ENCODE results near the gene COQ9. TPM values are rescaled to one million over a fixed set of nuclear protein-coding genes. Genes with fewer than 3 reads are reported as not detected.

Gene COQ9
- total and polyA plus RNA-seq, 2 of the 4 experiments (the other 2 are of a cell fraction): 57.9 to 58.5 TPM

DNA sequence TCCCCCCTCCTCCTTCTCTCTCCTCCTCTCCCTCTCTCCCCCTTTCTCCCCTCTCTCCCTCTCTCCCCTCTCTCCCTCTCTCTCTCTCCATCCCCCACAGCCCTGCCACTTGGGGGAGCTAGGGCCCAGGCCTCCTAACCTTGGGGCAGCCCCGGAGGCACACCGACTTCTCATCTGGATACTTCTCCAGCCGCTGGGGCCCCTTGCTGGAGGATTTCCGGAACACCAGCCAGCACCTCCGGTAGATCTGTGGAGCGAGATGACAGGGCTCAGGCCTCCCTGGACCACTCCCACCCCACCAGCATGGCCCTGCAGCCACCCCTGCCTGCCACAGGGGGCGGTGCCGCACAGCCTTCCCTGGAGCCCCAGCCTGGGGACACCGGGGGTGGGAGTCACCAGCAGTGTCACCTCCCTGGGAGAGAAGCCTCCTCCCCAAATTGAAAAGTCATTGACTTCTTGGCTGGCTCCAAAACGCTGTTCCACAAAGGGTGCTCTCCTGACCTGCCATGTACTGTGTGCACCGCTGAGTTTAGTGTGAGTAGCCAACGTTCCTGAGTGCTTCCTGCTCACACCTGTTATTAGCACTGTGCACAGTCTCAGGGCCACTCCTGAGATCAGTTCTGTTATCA, 28.5 kb downstream of the COQ9 start:
- WGBS, 2 experiments (ENCODE audit: extremely low coverage in 2 of 2, insufficient read length in 1 of 2): no CpG with 5 or more reads among the region's 12 CpGs
- H3K4me2 ChIP-seq (ENCODE audit: low read depth, low read length): no peak overlapping the region
- ATAC-seq (ENCODE audit: low read depth) (peak; percentile 46), DNase-seq (peak; percentile 33)
- no peak overlapping the region for H2AK9ac ChIP-seq (replicated peaks; ENCODE audit: low read depth, low read length, poor library complexity)
- H4K91ac ChIP-seq (ENCODE audit: insufficient read depth, low read depth, low read length): no peak overlapping the region
- in situ Hi-C loops (cut with MboI; ENCODE audit: low sequenced_read_pairs) (no loop called here), dilution Hi-C loops (cut with HindIII; ENCODE audit: low sequenced_read_pairs, unreplicated experiment) (no loop called here), intact Hi-C loops (cut with micrococcal nuclease) (no loop called here)
- H3K18ac ChIP-seq (ENCODE audit: low read depth, low read length): no peak overlapping the region
- peaks cover 25% of the 10 kb centered on the region for H3K36me3 ChIP-seq (ENCODE audit: control insufficient read depth, insufficient read depth, low read length)
- no peak overlapping the region for H3K9ac ChIP-seq (ENCODE audit: low read depth, low read length)
- no peak overlapping the region for H2AK5ac ChIP-seq (ENCODE audit: low read depth, low read length)
- peak overlapping the region; percentile 18 for H2AFZ ChIP-seq (replicated peaks; ENCODE audit: low read length, poor library complexity)
- ChIA-PET POLR2A (ENCODE audit: unreplicated experiment) (no interaction called here), CTCF (interaction anchor here (0.7 kb wide), 1 partner anchor 19 kb away, joined by 3 read pairs; no protein-coding TSS in a partner anchor)
- no peak overlapping the region for H3K4ac ChIP-seq (ENCODE audit: low read depth, low read length)
- H3K14ac ChIP-seq (replicated peaks; ENCODE audit: low read depth, low read length): no peak overlapping the region
- H3K4me1 ChIP-seq (ENCODE audit: control insufficient read depth, insufficient read depth, low read length): peaks cover 12% of the 10 kb centered on the region
- no peak overlapping the region for H4K5ac ChIP-seq (ENCODE audit: low read depth, low read length)
- no peak overlapping the region for H2BK20ac ChIP-seq (ENCODE audit: low read depth, low read length)
- H3K4me3 ChIP-seq (ENCODE audit: insufficient read depth, low read depth, low read length): no peak overlapping the region
- no peak overlapping the region for H3K56ac ChIP-seq (ENCODE audit: extremely low read depth, insufficient read depth, low read length)
- peaks cover 9 to 22% of the 10 kb centered on the region in 2 experiments for H3K79me1 ChIP-seq (ENCODE audit: low read depth in 1 of 2, low read length in 2 of 2)
- H2BK120ac ChIP-seq (ENCODE audit: low read depth, low read length): no peak overlapping the region
- no peak overlapping the region for H2BK5ac ChIP-seq (ENCODE audit: low read depth, low read length, poor library complexity, severe bottlenecking)
- H3K27me3 ChIP-seq (ENCODE audit: control insufficient read depth, insufficient read depth, low read length): no peaks in the 10 kb centered on the region
- no peak overlapping the region for H2BK15ac ChIP-seq (ENCODE audit: low read depth, low read length)
- H3K9me3 ChIP-seq (ENCODE audit: control insufficient read depth, insufficient read depth, low read length): no peaks in the 10 kb centered on the region
- no peak overlapping the region for H4K8ac ChIP-seq (ENCODE audit: low read depth in 2 of 2, low read length in 2 of 2)
- no peak overlapping the region for H3K27ac ChIP-seq (ENCODE audit: insufficient read depth, low read length)
- no TSS peak for BruUV-seq (replicated peaks)
- H4K20me1 ChIP-seq (ENCODE audit: insufficient read depth, low read length): 0 out of 2 replicates have a peak, but pooled peaks cover 5% of the 10 kb centered on the region
- no peak overlapping the region for H3K23ac ChIP-seq (ENCODE audit: low read depth, low read length)
- no peaks in the 10 kb centered on the region for H3K9me1 ChIP-seq (ENCODE audit: insufficient read depth, low read length)
- TF ChIP-seq MAZ (IDR thresholded peaks at IDR 0.05; ENCODE audit: borderline replicate concordance, low read depth, low read length) (0 out of 2 replicates have a peak, but pooled peaks have one; percentile 28), SMC3 (IDR thresholded peaks at IDR 0.05; ENCODE audit: low read depth, low read length) (no peak), NFE2L2 (IDR thresholded peaks at IDR 0.05; ENCODE audit: low read depth, low read length) (no peak), RAD21 (IDR thresholded peaks at IDR 0.05; ENCODE audit: low read length) (peak; percentile 40), CEBPB (IDR thresholded peaks at IDR 0.05; ENCODE audit: low read depth, low read length) (no peak), MXI1 (IDR thresholded peaks at IDR 0.05; ENCODE audit: borderline replicate concordance, low read depth, low read length) (no peak), MAFK (IDR thresholded peaks at IDR 0.05; ENCODE audit: low read depth, low read length) (no peak)
- TF ChIP-seq, protein P1, sequence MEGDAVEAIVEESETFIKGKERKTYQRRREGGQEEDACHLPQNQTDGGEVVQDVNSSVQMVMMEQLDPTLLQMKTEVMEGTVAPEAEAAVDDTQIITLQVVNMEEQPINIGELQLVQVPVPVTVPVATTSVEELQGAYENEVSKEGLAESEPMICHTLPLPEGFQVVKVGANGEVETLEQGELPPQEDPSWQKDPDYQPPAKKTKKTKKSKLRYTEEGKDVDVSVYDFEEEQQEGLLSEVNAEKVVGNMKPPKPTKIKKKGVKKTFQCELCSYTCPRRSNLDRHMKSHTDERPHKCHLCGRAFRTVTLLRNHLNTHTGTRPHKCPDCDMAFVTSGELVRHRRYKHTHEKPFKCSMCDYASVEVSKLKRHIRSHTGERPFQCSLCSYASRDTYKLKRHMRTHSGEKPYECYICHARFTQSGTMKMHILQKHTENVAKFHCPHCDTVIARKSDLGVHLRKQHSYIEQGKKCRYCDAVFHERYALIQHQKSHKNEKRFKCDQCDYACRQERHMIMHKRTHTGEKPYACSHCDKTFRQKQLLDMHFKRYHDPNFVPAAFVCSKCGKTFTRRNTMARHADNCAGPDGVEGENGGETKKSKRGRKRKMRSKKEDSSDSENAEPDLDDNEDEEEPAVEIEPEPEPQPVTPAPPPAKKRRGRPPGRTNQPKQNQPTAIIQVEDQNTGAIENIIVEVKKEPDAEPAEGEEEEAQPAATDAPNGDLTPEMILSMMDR (conservative IDR thresholded peaks at IDR 0.05; ENCODE audit: low read depth, low read length): peak; percentile 55
- TF ChIP-seq, protein P2, sequence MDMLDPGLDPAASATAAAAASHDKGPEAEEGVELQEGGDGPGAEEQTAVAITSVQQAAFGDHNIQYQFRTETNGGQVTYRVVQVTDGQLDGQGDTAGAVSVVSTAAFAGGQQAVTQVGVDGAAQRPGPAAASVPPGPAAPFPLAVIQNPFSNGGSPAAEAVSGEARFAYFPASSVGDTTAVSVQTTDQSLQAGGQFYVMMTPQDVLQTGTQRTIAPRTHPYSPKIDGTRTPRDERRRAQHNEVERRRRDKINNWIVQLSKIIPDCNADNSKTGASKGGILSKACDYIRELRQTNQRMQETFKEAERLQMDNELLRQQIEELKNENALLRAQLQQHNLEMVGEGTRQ (IDR thresholded peaks at IDR 0.05; ENCODE audit: low read depth, low read length): no peak
